Mesenchymal stem cell (in vitro differentiated cells and primary cell): ENCODE measurements around the gene EEF1AKMT3. TPM values are rescaled to one million over a fixed set of nuclear protein-coding genes. Genes with fewer than 3 reads are reported as not detected.

ENCODE experiments used
- DNase-seq: peaks from one replicate; pipeline ENCODE4 v3.0.0-alpha.2; 2013
- H2AFZ ChIP-seq: one replicate; pipeline ENCODE4 v1.6.1; 2013; ENCODE audit warnings: low read depth, mild to moderate bottlenecking, control low read depth, inconsistent platforms, low read length, moderate library complexity
- H2AK5ac ChIP-seq: 2 replicates; pipeline ENCODE4 v1.6.1; 2013; ENCODE audit warnings: low read length, moderate library complexity, mild to moderate bottlenecking, inconsistent platforms; ENCODE audit not compliant: severe bottlenecking
- H2BK120ac ChIP-seq: one replicate; pipeline ENCODE4 v1.6.1; 2013; ENCODE audit warnings: low read depth, mild to moderate bottlenecking, inconsistent platforms, low read length, moderate library complexity
- H2BK12ac ChIP-seq, 2 experiments: one replicate each; pipeline ENCODE4 v1.6.1; 2013; ENCODE audit warnings: inconsistent platforms in 2 of 2, low read length in 2 of 2, mild to moderate bottlenecking in 2 of 2, moderate library complexity in 2 of 2, control low read depth in 1 of 2
- H2BK15ac ChIP-seq: one replicate; pipeline ENCODE4 v1.6.1; 2013; ENCODE audit warnings: mild to moderate bottlenecking, low read depth, inconsistent platforms; ENCODE audit not compliant: poor library complexity, severe bottlenecking
- H2BK5ac ChIP-seq: 2 replicates; pipeline ENCODE4 v1.6.1; 2013; ENCODE audit warnings: low read depth, mild to moderate bottlenecking, low read length, control low read depth, inconsistent platforms; ENCODE audit not compliant: poor library complexity, severe bottlenecking
- H3K14ac ChIP-seq, 2 experiments: one replicate each; pipeline ENCODE4 v1.6.1; 2013; ENCODE audit warnings: inconsistent platforms in 2 of 2, low read length in 2 of 2, control low read depth in 1 of 2, mild to moderate bottlenecking in 1 of 2, moderate library complexity in 1 of 2
- H3K18ac ChIP-seq, 2 experiments: one replicate each; pipeline ENCODE4 v1.6.1; 2013; ENCODE audit warnings: inconsistent platforms in 2 of 2, low read length in 2 of 2, control low read depth in 1 of 2, low read depth in 1 of 2, mild to moderate bottlenecking in 1 of 2
- H3K23ac ChIP-seq, 2 experiments: one replicate each; pipeline ENCODE4 v1.6.1; 2013; ENCODE audit warnings: inconsistent platforms in 2 of 2, low read length in 2 of 2, mild to moderate bottlenecking in 2 of 2, moderate library complexity in 2 of 2, control low read depth in 1 of 2
- H3K27ac ChIP-seq: 2 replicates; pipeline ENCODE4 v1.5.1; 2013; ENCODE audit warnings: mild to moderate bottlenecking, moderate library complexity, low read length, control low read depth, inconsistent platforms; ENCODE audit not compliant: poor library complexity, severe bottlenecking
- H3K27me3 ChIP-seq, 2 experiments: 2 replicates each; pipeline versions ENCODE4 v1.6.1 to v1.7.0; 2013; ENCODE audit warnings: low read length in 2 of 2, mild to moderate bottlenecking in 2 of 2, moderate library complexity in 2 of 2, control low read depth in 1 of 2, inconsistent platforms in 1 of 2; ENCODE audit not compliant: control insufficient read depth in 1 of 2, insufficient read depth in 1 of 2
- H3K36me3 ChIP-seq, 2 experiments: 2 replicates each; pipeline versions ENCODE4 v1.6.1 to v1.7.0; 2013; ENCODE audit warnings: low read length in 2 of 2, control low read depth in 1 of 2, inconsistent platforms in 1 of 2, low read depth in 1 of 2, mild to moderate bottlenecking in 1 of 2; ENCODE audit not compliant: insufficient read depth in 2 of 2, control insufficient read depth in 1 of 2
- H3K4ac ChIP-seq, 2 experiments: one replicate each; pipeline ENCODE4 v1.6.1; 2013; ENCODE audit warnings: inconsistent platforms in 2 of 2, low read length in 2 of 2, mild to moderate bottlenecking in 2 of 2, moderate library complexity in 2 of 2, control low read depth in 1 of 2, low read depth in 1 of 2
- H3K4me1 ChIP-seq: 2 replicates; pipeline ENCODE4 v1.6.1; 2013; ENCODE audit warnings: low read depth, low read length, control low read depth; ENCODE audit not compliant: control insufficient read depth, insufficient read depth
- H3K4me2 ChIP-seq: 2 replicates; pipeline ENCODE4 v1.6.1; 2013; ENCODE audit warnings: low read length, mild to moderate bottlenecking, inconsistent platforms; ENCODE audit not compliant: poor library complexity, severe bottlenecking
- H3K4me3 ChIP-seq, 2 experiments: 2 replicates each; pipeline versions ENCODE4 v1.5.1 to v1.7.0; 2013; ENCODE audit warnings: low read length in 2 of 2, mild to moderate bottlenecking in 2 of 2, control low read depth in 1 of 2, low read depth in 1 of 2; ENCODE audit not compliant: insufficient read depth in 1 of 2
- H3K79me1 ChIP-seq: replicated peaks from 2 replicates; pipeline ENCODE4 v1.6.1; 2013; ENCODE audit warnings: mild to moderate bottlenecking, control low read depth, low read length, inconsistent platforms; ENCODE audit not compliant: poor library complexity, severe bottlenecking
- H3K9ac ChIP-seq: 2 replicates; pipeline ENCODE4 v1.7.0; 2013; ENCODE audit warnings: mild to moderate bottlenecking, low read length, moderate library complexity
- H3K9me3 ChIP-seq: 2 replicates; pipeline ENCODE4 v1.7.0; 2013; ENCODE audit warnings: mild to moderate bottlenecking, low read length; ENCODE audit not compliant: control insufficient read depth
- H4K8ac ChIP-seq: one replicate; pipeline ENCODE4 v1.6.1; 2013; ENCODE audit warnings: inconsistent platforms, mild to moderate bottlenecking, low read length, moderate library complexity
- H4K91ac ChIP-seq: one replicate; pipeline ENCODE4 v1.6.1; 2013; ENCODE audit warnings: mild to moderate bottlenecking, low read length, inconsistent platforms
- WGBS: methylation state at CpG from one replicate; pipeline ENCODE4 v1.1.7; 2013; ENCODE audit warnings: mixed read lengths; 5-methylcytosine and 5-hydroxymethylcytosine counted together
- small RNA-seq: library from polyadenylated mRNA; stranded (forward); fragments of <200 nt; extraction: miRNeasy Mini kit (QIAGEN cat#:217004); gene quantifications from one replicate; pipeline ENCODE3, GENCODE V24; 2013; ENCODE audit warnings: low read depth

Gene EEF1AKMT3

GRCh38 chr12:57829025-57829777 lies 56.8 kb downstream of the EEF1AKMT3 start:
- Histone ChIP-seq H3K14ac (no peak overlapping the region), H2BK12ac (no peak overlapping the region), H2AK5ac (no peak overlapping the region), H2BK120ac (no peak overlapping the region), H3K4me1 (peaks cover 32% of the 10 kb centered on the region), H3K36me3 (peaks cover 43 to 67% of the 10 kb centered on the region in 2 experiments), H4K91ac (no peak overlapping the region), H3K4me3 (no peak overlapping the region), H3K27me3 (no peaks in the 10 kb centered on the region), H3K79me1 (peaks cover 32% of the 10 kb centered on the region), H2BK15ac (no peak overlapping the region), H3K4ac (no peak overlapping the region), H2AFZ (no peak overlapping the region), H3K23ac (no peak overlapping the region), H3K27ac (no peak overlapping the region), H3K9ac (peak overlapping the region; percentile 30), H4K8ac (no peak overlapping the region), H3K4me2 (no peak overlapping the region), H3K9me3 (no peaks in the 10 kb centered on the region), H2BK5ac (no peak overlapping the region), H3K18ac (no peak overlapping the region)
- no peak for DNase-seq
- WGBS, result 97% methylated on average over 10 of the region's 10 CpGs

GRCh38 chr12:57830393-57830792 lies 58.0 kb downstream of the EEF1AKMT3 start:
- Histone ChIP-seq H3K4me2 (no peak overlapping the region), H3K27ac (no peak overlapping the region), H3K79me1 (peaks cover 23% of the 10 kb centered on the region), H2AK5ac (no peak overlapping the region), H2BK5ac (no peak overlapping the region), H3K9ac (peak overlapping the region; percentile 60), H2AFZ (no peak overlapping the region), H3K18ac (no peak overlapping the region), H3K9me3 (no peaks in the 10 kb centered on the region), H3K36me3 (peaks cover 31 to 55% of the 10 kb centered on the region in 2 experiments), H4K91ac (no peak overlapping the region), H3K14ac (no peak overlapping the region), H3K4ac (no peak overlapping the region), H2BK15ac (no peak overlapping the region), H3K4me3 (no peak overlapping the region), H2BK120ac (no peak overlapping the region), H3K4me1 (peaks cover 39% of the 10 kb centered on the region), H4K8ac (no peak overlapping the region), H3K23ac (no peak overlapping the region), H3K27me3 (no peaks in the 10 kb centered on the region), H2BK12ac (no peak overlapping the region)
- 95% methylated on average over 2 of the region's 2 CpGs for WGBS
- DNase-seq, result no peak

Small RNAs within 50 kb of the gene (small RNA-seq; reads per million reads assigned to genes)
- 108 reads per million, percentile 93 among the genes with 10 or more reads in this experiment for gene MIR26A2
- gene RNU6-1083P, result not detected
